ENCODE results near the gene ZFAND3.

The ZFAND3 gene

GRCh38 chr6:38161331-38161730, 341.8 kb downstream of the ZFAND3 start:
- no peak overlapping the region for H3K4me3 ChIP-seq (ENCODE audit: extremely low read depth, insufficient read depth, low read length, poor library complexity, severe bottlenecking)
- no peak overlapping the region for H3K27ac ChIP-seq (ENCODE audit: low read depth, low read length, severe bottlenecking)
- no peaks in the 10 kb centered on the region for H3K4me1 ChIP-seq (ENCODE audit: control insufficient read depth, insufficient read depth, low read length, poor library complexity, severe bottlenecking)
- peaks cover 17% of the 10 kb centered on the region for H3K36me3 ChIP-seq (ENCODE audit: control insufficient read depth, insufficient read depth, low read length)
- no peaks in the 10 kb centered on the region for H3K9me3 ChIP-seq (ENCODE audit: control insufficient read depth, low read length)
- WGBS, 2 experiments (ENCODE audit: insufficient coverage in 2 of 2), result 95% methylated on average over 15 of the region's 15 CpGs

GRCh38 chr6:38161754-38162492, 342.4 kb downstream of the ZFAND3 start:
- Histone ChIP-seq H3K27ac (ENCODE audit: low read depth, low read length, severe bottlenecking) (no peak overlapping the region), H3K9me3 (ENCODE audit: control insufficient read depth, low read length) (no peaks in the 10 kb centered on the region), H3K36me3 (ENCODE audit: control insufficient read depth, insufficient read depth, low read length) (peaks cover 14% of the 10 kb centered on the region), H3K4me1 (ENCODE audit: control insufficient read depth, insufficient read depth, low read length, poor library complexity, severe bottlenecking) (peaks cover 3% of the 10 kb centered on the region), H3K4me3 (ENCODE audit: extremely low read depth, insufficient read depth, low read length, poor library complexity, severe bottlenecking) (no peak overlapping the region)
- 93 to 95% methylated on average over 11 to 14 of the region's 15 CpGs for WGBS, 2 experiments (ENCODE audit: insufficient coverage in 2 of 2)

DNA sequence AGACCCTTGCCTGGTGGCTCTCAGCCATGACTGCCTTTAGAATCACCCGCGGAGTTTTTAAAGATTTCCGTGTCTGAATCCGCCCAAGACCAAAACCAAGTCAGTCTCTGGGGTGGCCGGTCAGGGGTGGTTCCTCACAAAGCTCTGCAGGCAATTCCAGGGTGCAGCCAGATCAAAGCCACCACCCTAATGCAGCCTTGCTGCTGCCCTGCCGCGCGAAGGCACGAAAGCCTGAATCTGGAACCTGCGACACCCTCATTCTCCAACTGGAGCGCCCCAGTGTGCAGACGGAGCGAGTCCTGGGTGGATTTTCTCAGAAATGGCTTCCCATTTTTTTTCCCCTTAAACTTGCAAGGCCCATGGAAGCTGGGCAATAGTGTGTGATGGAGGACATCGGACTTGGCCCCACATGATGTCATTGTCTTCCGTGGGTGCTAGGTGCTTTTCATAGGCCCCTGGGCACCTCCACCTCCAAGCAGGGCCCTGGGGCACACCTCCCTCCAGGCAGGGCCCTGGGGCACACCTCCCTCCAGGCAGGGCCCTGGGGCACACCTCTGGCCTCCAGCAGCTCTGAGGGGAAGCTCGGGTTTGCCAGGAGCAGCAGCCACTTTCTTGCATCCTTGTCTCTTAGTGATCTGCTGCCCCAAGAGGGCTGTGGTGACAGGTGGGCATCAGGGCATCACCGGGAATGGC, 343.1 kb downstream of the ZFAND3 start:
- H3K27ac ChIP-seq (ENCODE audit: low read depth, low read length, severe bottlenecking), result no peak overlapping the region
- H3K36me3 ChIP-seq (ENCODE audit: control insufficient read depth, insufficient read depth, low read length), result peaks cover 13% of the 10 kb centered on the region
- H3K9me3 ChIP-seq (ENCODE audit: control insufficient read depth, low read length), result no peaks in the 10 kb centered on the region
- 95 to 97% methylated on average over 11 to 12 of the region's 17 CpGs for WGBS, 2 experiments (ENCODE audit: insufficient coverage in 2 of 2)
- H3K4me3 ChIP-seq (ENCODE audit: extremely low read depth, insufficient read depth, low read length, poor library complexity, severe bottlenecking), result no peak overlapping the region
- H3K4me1 ChIP-seq (ENCODE audit: control insufficient read depth, insufficient read depth, low read length, poor library complexity, severe bottlenecking), result peaks cover 3% of the 10 kb centered on the region

- no peak overlapping the region for H3K4me3 ChIP-seq (ENCODE audit: extremely low read depth, insufficient read depth, low read length, poor library complexity, severe bottlenecking)
- 96 to 97% methylated on average over 21 to 28 of the region's 29 CpGs for WGBS, 2 experiments (ENCODE audit: insufficient coverage in 2 of 2)
- H3K9me3 ChIP-seq (ENCODE audit: control insufficient read depth, low read length), result no peaks in the 10 kb centered on the region
- peaks cover 13% of the 10 kb centered on the region for H3K36me3 ChIP-seq (ENCODE audit: control insufficient read depth, insufficient read depth, low read length)
- H3K27ac ChIP-seq (ENCODE audit: low read depth, low read length, severe bottlenecking), result no peak overlapping the region
- H3K4me1 ChIP-seq (ENCODE audit: control insufficient read depth, insufficient read depth, low read length, poor library complexity, severe bottlenecking), result peaks cover 3% of the 10 kb centered on the region
Measured at GRCh38 chr6:38163186-38164130, 343.9 kb downstream of the ZFAND3 start.

- no peaks in the 10 kb centered on the region for H3K9me3 ChIP-seq (ENCODE audit: control insufficient read depth, low read length)
- peaks cover 3% of the 10 kb centered on the region for H3K4me1 ChIP-seq (ENCODE audit: control insufficient read depth, insufficient read depth, low read length, poor library complexity, severe bottlenecking)
- no peak overlapping the region for H3K27ac ChIP-seq (ENCODE audit: low read depth, low read length, severe bottlenecking)
- H3K4me3 ChIP-seq (ENCODE audit: extremely low read depth, insufficient read depth, low read length, poor library complexity, severe bottlenecking), result no peak overlapping the region
- WGBS, 2 experiments (ENCODE audit: insufficient coverage in 2 of 2), result 93 to 100% methylated on average over 3 to 4 of the region's 6 CpGs
- H3K36me3 ChIP-seq (ENCODE audit: control insufficient read depth, insufficient read depth, low read length), result peaks cover 10% of the 10 kb centered on the region
Measured at GRCh38 chr6:38164131-38164481, 344.6 kb downstream of the ZFAND3 start.

GRCh38 chr6:38164671-38165108, 345.2 kb downstream of the ZFAND3 start:
- no peaks in the 10 kb centered on the region for H3K9me3 ChIP-seq (ENCODE audit: control insufficient read depth, low read length)
- H3K27ac ChIP-seq (ENCODE audit: low read depth, low read length, severe bottlenecking), result no peak overlapping the region
- peaks cover 7% of the 10 kb centered on the region for H3K36me3 ChIP-seq (ENCODE audit: control insufficient read depth, insufficient read depth, low read length)
- H3K4me1 ChIP-seq (ENCODE audit: control insufficient read depth, insufficient read depth, low read length, poor library complexity, severe bottlenecking), result peaks cover 3% of the 10 kb centered on the region
- WGBS, 2 experiments (ENCODE audit: insufficient coverage in 2 of 2), result 88 to 99% methylated on average over 7 to 13 of the region's 14 CpGs
- H3K4me3 ChIP-seq (ENCODE audit: extremely low read depth, insufficient read depth, low read length, poor library complexity, severe bottlenecking), result no peak overlapping the region

- Histone ChIP-seq H3K36me3 (ENCODE audit: control insufficient read depth, insufficient read depth, low read length) (no peaks in the 10 kb centered on the region), H3K27ac (ENCODE audit: low read depth, low read length, severe bottlenecking) (no peak overlapping the region)
- WGBS, 2 experiments (ENCODE audit: insufficient coverage in 2 of 2), result 81% methylated on average over 4 to 14 of the region's 32 CpGs
Measured at GRCh38 chr6:38166411-38167240, 347.1 kb downstream of the ZFAND3 start.

DNA sequence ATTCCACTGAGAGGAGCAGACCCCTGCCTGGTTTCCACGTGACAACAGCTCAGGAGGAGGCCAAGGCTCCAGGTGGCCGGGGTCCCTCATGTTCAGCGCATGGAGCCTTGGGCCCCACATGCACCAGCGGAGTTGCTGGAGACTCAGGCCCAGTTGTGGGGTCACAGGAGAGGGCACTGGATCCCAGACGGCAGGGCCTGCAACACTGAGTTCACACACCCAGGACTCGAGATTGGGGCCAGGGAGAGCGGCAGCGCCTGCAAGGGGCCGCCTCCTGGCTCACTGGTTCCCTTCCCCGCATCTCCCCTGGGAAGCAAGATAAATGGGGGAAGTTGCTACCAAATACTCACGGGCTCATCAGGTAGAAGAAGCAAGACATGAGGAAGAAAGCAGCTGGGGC, 348.1 kb downstream of the ZFAND3 start:
- H3K27ac ChIP-seq (ENCODE audit: low read depth, low read length, severe bottlenecking), result no peak overlapping the region
- H3K4me1 ChIP-seq (ENCODE audit: control insufficient read depth, insufficient read depth, low read length, poor library complexity, severe bottlenecking), result peaks cover 3% of the 10 kb centered on the region
- 91 to 94% methylated on average over 10 to 11 of the region's 11 CpGs for WGBS, 2 experiments (ENCODE audit: insufficient coverage in 2 of 2)
- H3K9me3 ChIP-seq (ENCODE audit: control insufficient read depth, low read length), result no peaks in the 10 kb centered on the region
- no peaks in the 10 kb centered on the region for H3K36me3 ChIP-seq (ENCODE audit: control insufficient read depth, insufficient read depth, low read length)
- no peak overlapping the region for H3K4me3 ChIP-seq (ENCODE audit: extremely low read depth, insufficient read depth, low read length, poor library complexity, severe bottlenecking)

More at GRCh38 chr6:38166411-38167240, 347.1 kb downstream of the ZFAND3 start:
- H3K4me1 ChIP-seq (ENCODE audit: control insufficient read depth, insufficient read depth, low read length, poor library complexity, severe bottlenecking), result peaks cover 3% of the 10 kb centered on the region
- no peak overlapping the region for H3K4me3 ChIP-seq (ENCODE audit: extremely low read depth, insufficient read depth, low read length, poor library complexity, severe bottlenecking)
- no peaks in the 10 kb centered on the region for H3K9me3 ChIP-seq (ENCODE audit: control insufficient read depth, low read length)

DNA sequence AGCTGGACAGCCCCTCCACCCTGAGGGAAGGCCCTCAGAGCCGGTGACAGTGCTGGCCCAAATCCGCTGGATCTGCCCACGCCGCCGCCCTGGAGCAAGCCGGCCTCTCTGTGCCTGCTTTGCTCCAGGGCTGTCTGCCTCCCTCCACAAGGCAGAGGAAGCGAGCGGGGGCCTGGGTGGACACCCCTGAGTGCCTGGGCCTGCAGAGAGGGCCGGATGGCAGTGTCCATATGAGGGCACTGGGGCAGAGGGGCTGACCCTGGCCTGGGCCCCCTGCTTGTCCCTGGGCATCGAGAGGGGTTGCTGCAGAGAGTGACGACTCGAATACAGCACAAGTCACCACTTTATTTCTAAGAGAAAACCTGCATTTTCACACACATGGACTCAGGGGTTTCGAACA, 348.6 kb downstream of the ZFAND3 start:
- 95 to 100% methylated on average over 9 to 10 of the region's 13 CpGs for WGBS, 2 experiments (ENCODE audit: insufficient coverage in 2 of 2)
- Histone ChIP-seq H3K27ac (ENCODE audit: low read depth, low read length, severe bottlenecking) (no peak overlapping the region), H3K4me3 (ENCODE audit: extremely low read depth, insufficient read depth, low read length, poor library complexity, severe bottlenecking) (no peak overlapping the region), H3K9me3 (ENCODE audit: control insufficient read depth, low read length) (no peaks in the 10 kb centered on the region), H3K4me1 (ENCODE audit: control insufficient read depth, insufficient read depth, low read length, poor library complexity, severe bottlenecking) (peaks cover 3% of the 10 kb centered on the region), H3K36me3 (ENCODE audit: control insufficient read depth, insufficient read depth, low read length) (no peaks in the 10 kb centered on the region)

- Histone ChIP-seq H3K36me3 (ENCODE audit: control insufficient read depth, insufficient read depth, low read length) (no peaks in the 10 kb centered on the region), H3K4me1 (ENCODE audit: control insufficient read depth, insufficient read depth, low read length, poor library complexity, severe bottlenecking) (peaks cover 3% of the 10 kb centered on the region), H3K27ac (ENCODE audit: low read depth, low read length, severe bottlenecking) (no peak overlapping the region), H3K9me3 (ENCODE audit: control insufficient read depth, low read length) (no peaks in the 10 kb centered on the region), H3K4me3 (ENCODE audit: extremely low read depth, insufficient read depth, low read length, poor library complexity, severe bottlenecking) (no peak overlapping the region)
- 90 to 97% methylated on average over 7 to 8 of the region's 8 CpGs for WGBS, 2 experiments (ENCODE audit: insufficient coverage in 2 of 2)
Measured at GRCh38 chr6:38168699-38169098, 349.2 kb downstream of the ZFAND3 start.
